HCT116 (cell line): ENCODE data around the gene HPCAL1. TPM values are rescaled to one million over a fixed set of nuclear protein-coding genes. Genes with fewer than 3 reads are reported as not detected.

Experiments
- ATAC-seq: fragments of 200-7000 bp; cut with Tn5 transposase; 2 replicates; pipeline ENCODE4 v1.9.1; 2020; ENCODE audit warnings: mild to moderate bottlenecking, moderate library complexity
- BruUV-seq: library from RNA; stranded (reverse); fragments of 400-500 nt; replicated peaks from 2 replicates; lab custom pipeline; 2021; lab: Mats Ljungman, UMichigan
- CTCF ChIA-PET: fragments of 300-600 bp; sonication (Branson Sonifier 250); formaldehyde crosslinking; loops from one replicate; lab custom pipeline; 2021; ENCODE audit warnings: antibody characterized with exemption; lab: Charles Lee
- POLR2A ChIA-PET: fragments of 300-600, 350-600 bp; sonication (Branson Sonifier 250); formaldehyde crosslinking; loops from one replicate; lab custom pipeline; 2021; ENCODE audit warnings: antibody characterized with exemption; lab: Charles Lee
- RAD21 ChIA-PET, 2 experiments: fragments of 300-600 bp; sonication (Branson Sonifier 250); formaldehyde crosslinking; loops; one replicate each; lab custom pipeline; 2023; ENCODE audit warnings: low total read pairs in 2 of 2; ENCODE audit not compliant: uncharacterized antibody in 2 of 2, unreplicated experiment in 2 of 2, low non-redundant PET in 1 of 2; lab: Charles Lee
- DNase-seq: peaks from one replicate; pipeline ENCODE4 v3.0.0-alpha.2; 2010; ENCODE audit warnings: low read depth, low spot score
- H2AFZ ChIP-seq: fragments of 200-600 bp; shearing (Covaris generic), sonication (generic); 2 replicates; pipeline ENCODE4 v1.6.1; 2017; ENCODE audit warnings: low read depth, mixed run types, mixed read lengths, antibody characterized with exemption, low read length; ENCODE audit not compliant: poor library complexity, severe bottlenecking
- H3K27ac ChIP-seq: 2 replicates; pipeline ENCODE4 v1.5.1; 2012; ENCODE audit warnings: low read depth, low read length
- H3K27me3 ChIP-seq: fragments of 200-600 bp; sonication (generic); 2 replicates; pipeline ENCODE4 v1.6.1; 2016; ENCODE audit warnings: mixed run types, low read length, mixed read lengths; ENCODE audit not compliant: insufficient read depth
- H3K36me3 ChIP-seq, 2 experiments: fragments of 200-500 bp in 1 of 2; fragments of 200-600 bp in 1 of 2; sonication (Bioruptor generic) in 1 of 2; sonication (generic) in 1 of 2; 2 replicates each; pipeline versions ENCODE4 v1.5.1 to v1.6.1; 2014 to 2016; ENCODE audit warnings: low read length in 2 of 2, inconsistent platforms in 1 of 2, mixed read lengths in 1 of 2, mixed run types in 1 of 2; ENCODE audit not compliant: insufficient read depth in 2 of 2, control insufficient read depth in 1 of 2
- H3K4me1 ChIP-seq, 2 experiments: fragments of 200-600 bp in 1 of 2; sonication (generic) in 1 of 2; 2 replicates each; pipeline versions ENCODE4 v1.5.1 to v1.6.1; 2012 to 2017; ENCODE audit warnings: low read length in 2 of 2, inconsistent platforms in 1 of 2, mild to moderate bottlenecking in 1 of 2, mixed read lengths in 1 of 2, mixed run types in 1 of 2, moderate library complexity in 1 of 2; ENCODE audit not compliant: insufficient read depth in 2 of 2, control insufficient read depth in 1 of 2
- H3K4me2 ChIP-seq: fragments of 200-600 bp; sonication (generic); 2 replicates; pipeline ENCODE4 v1.6.1; 2017; ENCODE audit warnings: mixed run types, low read length, mixed read lengths
- H3K4me3 ChIP-seq, 2 experiments: fragments of 200-600 bp in 1 of 2; sonication (generic) in 1 of 2; replicated peaks in 1 of 2; 2 replicates each; pipeline ENCODE4 v1.5.1; 2011 to 2016; ENCODE audit warnings: low read length in 2 of 2, control low read depth in 1 of 2, low read depth in 1 of 2, mild to moderate bottlenecking in 1 of 2, mixed read lengths in 1 of 2, mixed run types in 1 of 2
- H3K79me2 ChIP-seq: fragments of 200-600 bp; sonication (generic); 2 replicates; pipeline ENCODE4 v1.6.1; 2017; ENCODE audit warnings: mild to moderate bottlenecking, mixed run types, low read length, moderate library complexity, mixed read lengths; ENCODE audit not compliant: insufficient read depth
- H3K9ac ChIP-seq: fragments of 200-600 bp; sonication (generic); 2 replicates; pipeline ENCODE4 v1.6.1; 2016; ENCODE audit warnings: low read length, mixed read lengths
- H3K9me2 ChIP-seq: fragments of 200-600 bp; sonication (generic), shearing (Covaris generic); 2 replicates; pipeline ENCODE4 v1.6.1; 2017; ENCODE audit warnings: mixed run types, mild to moderate bottlenecking, moderate library complexity; ENCODE audit not compliant: insufficient read depth
- H3K9me3 ChIP-seq, 2 experiments: fragments of 200-500 bp in 1 of 2; fragments of 200-600 bp in 1 of 2; sonication (Bioruptor generic) in 1 of 2; sonication (generic) in 1 of 2; 2 replicates each; pipeline ENCODE4 v1.6.1; 2014 to 2017; ENCODE audit warnings: low read length in 2 of 2, mixed read lengths in 2 of 2, inconsistent platforms in 1 of 2, low read depth in 1 of 2, mild to moderate bottlenecking in 1 of 2, mixed run types in 1 of 2, moderate library complexity in 1 of 2; ENCODE audit not compliant: control insufficient read depth in 1 of 2, insufficient read depth in 1 of 2
- H4K20me1 ChIP-seq: fragments of 200-600 bp; sonication (generic), shearing (Covaris generic); 2 replicates; pipeline ENCODE4 v1.6.1; 2017; ENCODE audit warnings: mixed run types, mild to moderate bottlenecking, moderate library complexity; ENCODE audit not compliant: insufficient read depth
- ATF3 ChIP-seq: IDR thresholded peaks from 2 replicates; pipeline ENCODE4 v1.6.1; 2012
- CBX3 ChIP-seq: IDR thresholded peaks from 2 replicates; pipeline ENCODE4 v1.6.1; 2012; ENCODE audit warnings: low read depth
- CEBPB ChIP-seq: IDR thresholded peaks from 2 replicates; pipeline ENCODE4 v1.6.1; 2012; ENCODE audit warnings: low read depth
- CTCF ChIP-seq, 3 experiments: fragments of 200-600 bp in 1 of 3; sonication (generic) in 1 of 3; IDR thresholded peaks in 2 of 3; conservative IDR thresholded peaks in 1 of 3; 2 replicates each; pipeline ENCODE4 v1.5.1; 2012 to 2017; ENCODE audit warnings: low read depth in 2 of 3, low read length in 2 of 3, antibody characterized with exemption in 1 of 3, borderline replicate concordance in 1 of 3, control low read depth in 1 of 3, mild to moderate bottlenecking in 1 of 3, mixed read lengths in 1 of 3, mixed run types in 1 of 3, moderate library complexity in 1 of 3; ENCODE audit not compliant: insufficient read depth in 1 of 3
- EGR1 ChIP-seq: IDR thresholded peaks from 2 replicates; pipeline ENCODE4 v1.6.1; 2012; ENCODE audit warnings: low read depth
- EZH2 ChIP-seq: fragments of 200-600 bp; sonication (generic); IDR thresholded peaks from 2 replicates; pipeline ENCODE4 v1.6.1; 2017; ENCODE audit warnings: antibody characterized with exemption, mixed run types
- FOSL1 ChIP-seq: IDR thresholded peaks from 2 replicates; pipeline ENCODE4 v1.6.1; 2012; ENCODE audit warnings: low read depth
- JUND ChIP-seq: IDR thresholded peaks from 2 replicates; pipeline ENCODE4 v1.6.1; 2012
- MAX ChIP-seq: IDR thresholded peaks from 2 replicates; pipeline ENCODE4 v1.6.1; 2012
- POLR2A ChIP-seq: IDR thresholded peaks from 2 replicates; pipeline ENCODE4 v1.7.0; 2011; ENCODE audit warnings: borderline replicate concordance; ENCODE audit not compliant: insufficient read depth, insufficient read length; ENCODE audit errors: extremely low read depth
- POLR2AphosphoS5 ChIP-seq: IDR thresholded peaks from 2 replicates; pipeline ENCODE4 v1.6.1; 2011; ENCODE audit warnings: mild to moderate bottlenecking, low read depth, low read length, moderate library complexity
- RAD21 ChIP-seq: IDR thresholded peaks from 2 replicates; pipeline ENCODE4 v1.6.1; 2012; ENCODE audit warnings: low read depth, mild to moderate bottlenecking
- SP1 ChIP-seq: IDR thresholded peaks from 2 replicates; pipeline ENCODE4 v1.6.1; 2012; ENCODE audit warnings: low read depth
- TCF7L2 ChIP-seq: IDR thresholded peaks from 2 replicates; pipeline ENCODE4 v1.7.0; 2011; ENCODE audit warnings: borderline replicate concordance, inconsistent platforms; ENCODE audit not compliant: insufficient read depth, insufficient read length; ENCODE audit errors: extremely low read depth
- YY1 ChIP-seq: IDR thresholded peaks from 2 replicates; pipeline ENCODE4 v1.6.1; 2011; ENCODE audit warnings: low read length, low read depth, moderate library complexity, mild to moderate bottlenecking; ENCODE audit not compliant: insufficient replicate concordance; ENCODE audit errors: extremely low read depth
- ZBTB33 ChIP-seq: IDR thresholded peaks from 2 replicates; pipeline ENCODE4 v1.6.1; 2011; ENCODE audit warnings: mild to moderate bottlenecking, low read length, moderate library complexity; ENCODE audit not compliant: insufficient replicate concordance; ENCODE audit errors: extremely low read depth
- ZFX ChIP-seq: fragments of 450-650 bp; IDR thresholded peaks from 2 replicates; pipeline ENCODE4 v1.6.1; 2017
- intact Hi-C: fragments of 100-400 bp; cut with micrococcal nuclease; formaldehyde crosslinking; loops from 2 replicates; pipeline ENCODE4 v1.10.0; 2022
- total RNA-seq: library from RNA; stranded (reverse); gene quantifications from one replicate; pipeline ENCODE4 v1.2.1, GENCODE V29; 2021; ENCODE audit not compliant: unreplicated experiment

HPCAL1 gene
- total RNA-seq, 1 experiment from 2014 or later = 111 TPM

GRCh38 chr2:10279946-10280463 lies 22.7 kb upstream of the HPCAL1 start:
- Histone ChIP-seq H3K4me2 (no peak overlapping the region), H3K27me3 (no peaks in the 10 kb centered on the region), H3K9ac (no peak overlapping the region), H3K36me3 (no peaks in the 10 kb centered on the region), H3K79me2 (no peaks in the 10 kb centered on the region), H3K4me1 (peaks cover 28 to 51% of the 10 kb centered on the region in 2 experiments), H3K9me2 (no peaks in the 10 kb centered on the region), H4K20me1 (no peaks in the 10 kb centered on the region), H3K4me3 (no peak overlapping the region), H3K9me3 (no peaks in the 10 kb centered on the region), H2AFZ (no peak overlapping the region), H3K27ac (no peak overlapping the region)
- RAD21 ChIA-PET = interaction anchor here in 1 of 2 experiments (0.9 kb wide), 1 partner anchor 129 kb away, joined by 3 read pairs; no protein-coding TSS in a partner anchor
- intact Hi-C loops = no loop called here
- ATAC-seq (no peak), DNase-seq (no peak)
- POLR2A ChIA-PET = interaction anchor here (1.7 kb wide), 1 partner anchor 10 kb away, joined by 6 read pairs; no protein-coding TSS in a partner anchor
- CTCF ChIA-PET = no interaction called here
- no TSS peak for BruUV-seq
- TF ChIP-seq EZH2 (no peak), SP1 (no peak), JUND (no peak), CBX3 (no peak), MAX (no peak), TCF7L2 (no peak), YY1 (no peak), ZFX (no peak), RAD21 (no peak), ATF3 (no peak), FOSL1 (no peak), CTCF (IDR thresholded peaks at IDR 0.05 in 2 of 3, conservative IDR thresholded peaks at IDR 0.05 in 1 of 3; ENCODE audit: borderline replicate concordance in 1 of 3, insufficient read depth in 1 of 3, low read depth in 2 of 3, low read length in 2 of 3) (no peak), POLR2AphosphoS5 (no peak), CEBPB (no peak), ZBTB33 (no peak), EGR1 (no peak), POLR2A (no peak)
